Neural crest cell (in vitro differentiated cells): ENCODE measurements around the gene CCDC184. TPM values are rescaled to one million over a fixed set of nuclear protein-coding genes. Genes with fewer than 3 reads are reported as not detected.
A peak's percentile ranks its signal among the peaks of the same experiment; 100 is the strongest.

ENCODE experiments used
- DNase-seq: peaks from one replicate; pipeline ENCODE4 v3.0.0; 2021; ENCODE audit warnings: low read depth, mixed read lengths, low spot score
- H3K27ac Mint-ChIP-seq: one replicate; pipeline ENCODE4 v1.8.0; 2021; ENCODE audit warnings: mild to moderate bottlenecking, mixed read lengths; ENCODE audit not compliant: unreplicated experiment
- H3K27me3 Mint-ChIP-seq: 2 replicates; pipeline ENCODE4 v1.8.0; 2021; ENCODE audit warnings: low read depth, mild to moderate bottlenecking, mixed read lengths
- H3K36me3 Mint-ChIP-seq: 2 replicates; pipeline ENCODE4 v1.8.0; 2021; ENCODE audit warnings: low read depth, mild to moderate bottlenecking, mixed read lengths
- H3K4me1 Mint-ChIP-seq: 2 replicates; pipeline ENCODE4 v1.8.0; 2021; ENCODE audit warnings: mixed read lengths
- H3K4me3 Mint-ChIP-seq: one replicate; pipeline ENCODE4 v1.8.0; 2021; ENCODE audit warnings: mild to moderate bottlenecking, mixed read lengths
- H3K9me3 Mint-ChIP-seq: 2 replicates; pipeline ENCODE4 v1.8.0; 2021; ENCODE audit warnings: mixed read lengths
- CTCF ChIP-seq: fragments of 200-600 bp; sonication (generic); conservative IDR thresholded peaks from 2 replicates; pipeline ENCODE4 v1.5.0; 2021; ENCODE audit warnings: antibody characterized with exemption, mild to moderate bottlenecking
- total RNA-seq: library from RNA; stranded (reverse); gene quantifications from 2 replicates; pipeline ENCODE4 v1.2.1, GENCODE V29; 2021

CCDC184 gene
- total RNA-seq, 1 donor from 2014 or later = 12.6 TPM

GRCh38 chr12:48194799-48195201 lies 11.4 kb downstream of the CCDC184 start:
- Mint-ChIP-seq H3K4me3 (no peak overlapping the region), H3K36me3 (no peaks in the 10 kb centered on the region), H3K4me1 (peaks cover 9% of the 10 kb centered on the region), H3K27ac (no peak overlapping the region), H3K9me3 (no peaks in the 10 kb centered on the region), H3K27me3 (peaks cover 30% of the 10 kb centered on the region)
- DNase-seq = no peak
- TF ChIP-seq CTCF = no peak

- peaks cover 11% of the 10 kb centered on the region for H3K9me3 Mint-ChIP-seq
- peaks cover 10% of the 10 kb centered on the region for H3K36me3 Mint-ChIP-seq
- TF ChIP-seq CTCF = peak; percentile 67
- DNase-seq = peak; percentile 16
- H3K27ac Mint-ChIP-seq = peak overlapping the region; percentile 12
- peaks cover 18% of the 10 kb centered on the region for H3K27me3 Mint-ChIP-seq
- H3K4me3 Mint-ChIP-seq = peak overlapping the region; percentile 89
- peaks cover 10% of the 10 kb centered on the region for H3K4me1 Mint-ChIP-seq
Measured at GRCh38 chr12:48197549-48197970, 14.1 kb downstream of the CCDC184 start.

GRCh38 chr12:48197971-48198671 lies 14.7 kb downstream of the CCDC184 start:
- no peak for TF ChIP-seq CTCF
- Mint-ChIP-seq H3K27me3 (peaks cover 15% of the 10 kb centered on the region), H3K4me1 (peaks cover 10% of the 10 kb centered on the region), H3K4me3 (peak overlapping the region; percentile 89), H3K36me3 (peaks cover 15% of the 10 kb centered on the region), H3K9me3 (peaks cover 17% of the 10 kb centered on the region), H3K27ac (peak overlapping the region; percentile 98)
- DNase-seq = peak; percentile 88

- peaks cover 17% of the 10 kb centered on the region for H3K9me3 Mint-ChIP-seq
- peak overlapping the region; percentile 98 for H3K27ac Mint-ChIP-seq
- DNase-seq = no peak
Measured at GRCh38 chr12:48198672-48198971, 15.2 kb downstream of the CCDC184 start.

GRCh38 chr12:48198985-48199384 lies 15.5 kb downstream of the CCDC184 start:
- DNase-seq = no peak
- H3K27ac Mint-ChIP-seq = no peak overlapping the region
- H3K4me3 Mint-ChIP-seq = peak overlapping the region; percentile 89
- H3K4me1 Mint-ChIP-seq = peaks cover 10% of the 10 kb centered on the region
- no peak for TF ChIP-seq CTCF
- peaks cover 19% of the 10 kb centered on the region for H3K9me3 Mint-ChIP-seq
- peaks cover 11% of the 10 kb centered on the region for H3K27me3 Mint-ChIP-seq
- peaks cover 19% of the 10 kb centered on the region for H3K36me3 Mint-ChIP-seq

More at GRCh38 chr12:48198672-48198971, 15.2 kb downstream of the CCDC184 start:
- H3K27me3 Mint-ChIP-seq = peaks cover 13% of the 10 kb centered on the region
- H3K36me3 Mint-ChIP-seq = peaks cover 19% of the 10 kb centered on the region
- no peak for TF ChIP-seq CTCF
- H3K4me3 Mint-ChIP-seq = peak overlapping the region; percentile 89
- H3K4me1 Mint-ChIP-seq = peaks cover 10% of the 10 kb centered on the region
